Loucy (cell line): ENCODE results near the gene ETS2.

Experiments used
- H2AFZ ChIP-seq: fragments of 200-600 bp; sonication (generic); 2 replicates; pipeline ENCODE4 v1.6.0; 2016; ENCODE audit warnings: antibody characterized with exemption, mild to moderate bottlenecking, low read length, moderate library complexity
- H3F3A ChIP-seq: fragments of 200-600 bp; 2 replicates; pipeline ENCODE4 v1.6.0; 2016; ENCODE audit warnings: antibody characterized with exemption, low read depth, mild to moderate bottlenecking
- H3K27me3 ChIP-seq: fragments of 200-600 bp; sonication (generic); 2 replicates; pipeline ENCODE4 v1.6.1; 2014; ENCODE audit warnings: low read length, mild to moderate bottlenecking; ENCODE audit not compliant: insufficient read depth, poor library complexity, severe bottlenecking
- H3K36me3 ChIP-seq: fragments of 200-600 bp; sonication (generic); 2 replicates; pipeline ENCODE4 v1.6.1; 2016; ENCODE audit warnings: low read length; ENCODE audit not compliant: insufficient read depth
- H3K4me1 ChIP-seq: fragments of 200-600 bp; sonication (generic); 2 replicates; pipeline ENCODE4 v1.5.1; 2014; ENCODE audit warnings: low read length, mild to moderate bottlenecking; ENCODE audit not compliant: insufficient read depth, poor library complexity, severe bottlenecking
- H3K4me2 ChIP-seq: fragments of 200-600 bp; sonication (generic); 2 replicates; pipeline ENCODE4 v1.6.0; 2014; ENCODE audit warnings: antibody characterized with exemption, low read length, low read depth, mild to moderate bottlenecking; ENCODE audit not compliant: poor library complexity, severe bottlenecking
- H3K4me3 ChIP-seq: fragments of 200-600 bp; sonication (generic); 2 replicates; pipeline ENCODE4 v1.5.1; 2014; ENCODE audit warnings: low read length, mild to moderate bottlenecking, mixed read lengths; ENCODE audit not compliant: poor library complexity, severe bottlenecking
- H3K79me2 ChIP-seq: fragments of 200-600 bp; sonication (generic); 2 replicates; pipeline ENCODE4 v1.6.1; 2014; ENCODE audit warnings: low read length; ENCODE audit not compliant: insufficient read depth
- H3K9ac ChIP-seq: fragments of 200-600 bp; sonication (generic); 2 replicates; pipeline ENCODE4 v1.6.0; 2014; ENCODE audit warnings: mild to moderate bottlenecking, low read depth, low read length, moderate library complexity; ENCODE audit not compliant: poor library complexity, severe bottlenecking
- H3K9me2 ChIP-seq: fragments of 200-600 bp; sonication (generic); replicated peaks from 2 replicates; pipeline ENCODE4 v1.6.1; 2016; ENCODE audit warnings: low read depth, low read length, mixed read lengths
- H3K9me3 ChIP-seq: fragments of 200-600 bp; sonication (generic); 2 replicates; pipeline ENCODE4 v1.6.1; 2014; ENCODE audit warnings: mild to moderate bottlenecking, antibody characterized with exemption, low read length, low read depth; ENCODE audit not compliant: insufficient read depth
- H4K20me1 ChIP-seq: fragments of 200-600 bp; sonication (generic); 2 replicates; pipeline ENCODE4 v1.6.0; 2014; ENCODE audit warnings: antibody characterized with exemption, low read length, mild to moderate bottlenecking; ENCODE audit not compliant: insufficient read depth, poor library complexity, severe bottlenecking
- CTCF ChIP-seq: fragments of 200-600 bp; sonication (generic); conservative IDR thresholded peaks from 2 replicates; pipeline ENCODE4 v1.5.1; 2014; ENCODE audit warnings: mild to moderate bottlenecking, antibody characterized with exemption, low read length
- EZH2phosphoT487 ChIP-seq: fragments of 200-600 bp; IDR thresholded peaks from 2 replicates; pipeline ENCODE4 v1.6.1; 2018; ENCODE audit warnings: antibody characterized with exemption, mild to moderate bottlenecking, moderate library complexity, borderline replicate concordance

The ETS2 gene

GRCh38 chr21:38858026-38858811 is 52.5 kb downstream of the ETS2 start:
- Histone ChIP-seq H3K9ac (no peak overlapping the region), H3K4me3 (no peak overlapping the region), H3K9me2 (no peaks in the 10 kb centered on the region), H3K4me1 (peaks cover 32% of the 10 kb centered on the region), H3K9me3 (no peaks in the 10 kb centered on the region), H3K36me3 (no peaks in the 10 kb centered on the region), H4K20me1 (no peaks in the 10 kb centered on the region), H2AFZ (no peak overlapping the region), H3K79me2 (no peaks in the 10 kb centered on the region), H3K4me2 (no peak overlapping the region), H3F3A (no peaks in the 10 kb centered on the region), H3K27me3 (no peaks in the 10 kb centered on the region)
- TF ChIP-seq CTCF: no peak
- TF ChIP-seq EZH2phosphoT487: no peak

GRCh38 chr21:38858812-38859205 is 53.1 kb downstream of the ETS2 start:
- Histone ChIP-seq H3K4me2 (no peak overlapping the region), H4K20me1 (no peaks in the 10 kb centered on the region), H2AFZ (no peak overlapping the region), H3K9ac (no peak overlapping the region), H3K27me3 (no peaks in the 10 kb centered on the region), H3K4me1 (peaks cover 26% of the 10 kb centered on the region), H3K9me3 (no peaks in the 10 kb centered on the region), H3K9me2 (no peaks in the 10 kb centered on the region), H3K4me3 (no peak overlapping the region), H3K36me3 (no peaks in the 10 kb centered on the region), H3F3A (no peaks in the 10 kb centered on the region), H3K79me2 (no peaks in the 10 kb centered on the region)
- TF ChIP-seq EZH2phosphoT487: no peak
- TF ChIP-seq CTCF: no peak

GRCh38 chr21:38859852-38860251 is 54.1 kb downstream of the ETS2 start:
- TF ChIP-seq EZH2phosphoT487 (no peak), CTCF (no peak)
- Histone ChIP-seq H3K9ac (no peak overlapping the region), H3K79me2 (no peaks in the 10 kb centered on the region), H3K4me3 (no peak overlapping the region), H3K9me2 (no peaks in the 10 kb centered on the region), H3K27me3 (no peaks in the 10 kb centered on the region), H3K4me1 (peaks cover 23% of the 10 kb centered on the region), H2AFZ (no peak overlapping the region), H3K4me2 (no peak overlapping the region), H4K20me1 (no peaks in the 10 kb centered on the region), H3F3A (no peaks in the 10 kb centered on the region), H3K36me3 (no peaks in the 10 kb centered on the region), H3K9me3 (no peaks in the 10 kb centered on the region)
